NOMO-1 treated with dmso at 0.1 percent for 144 hours (cell line): ENCODE results near the gene FAM78A.
"Not testable (repeated sequence)": the region's sequence is repeated elsewhere in the genome, so short reads cannot be mapped to it uniquely, and the experiment has no call there.

Experiments
- DNase-seq: peaks from one replicate; lab custom pipeline; 2025; ENCODE audit not compliant: unreplicated experiment; lab: John Stamatoyannopoulos, UW

FAM78A gene

GRCh38 chr9:131216806-131217205, 59.5 kb downstream of the FAM78A start:
- DNase-seq = no peak

- no peak for DNase-seq
These were observed 61.4 kb downstream of the FAM78A start for GRCh38 chr9:131214876-131215275.

- no peak for DNase-seq
These were observed 61.9 kb downstream of the FAM78A start for GRCh38 chr9:131214286-131214856.

GRCh38 chr9:131211920-131212319, 64.4 kb downstream of the FAM78A start:
- not testable (repeated sequence) for DNase-seq
